Upper lobe of right lung (tissue), 1 donor: ENCODE results near the gene NTM. TPM values are rescaled to one million over a fixed set of nuclear protein-coding genes. Genes with fewer than 3 reads are reported as not detected.

Experiments
- ATAC-seq: fragments of 200-7000 bp; cut with Tn5 transposase; one replicate; pipeline ENCODE4 v1.9.1; 2020; ENCODE audit warnings: mild to moderate bottlenecking, moderate library complexity
- DNase-seq: peaks from one replicate; pipeline ENCODE4 v3.0.0-alpha.2; 2020
- H3K27ac ChIP-seq: fragments of 200-600 bp; one replicate; pipeline ENCODE4 v1.8.0; 2022
- H3K27me3 ChIP-seq: fragments of 200-600 bp; one replicate; pipeline ENCODE4 v1.8.0; 2022; ENCODE audit warnings: mild to moderate bottlenecking
- H3K36me3 ChIP-seq: fragments of 200-600 bp; one replicate; pipeline ENCODE4 v1.8.0; 2022
- H3K4me1 ChIP-seq: fragments of 200-600 bp; one replicate; pipeline ENCODE4 v1.8.0; 2022
- H3K4me3 ChIP-seq: fragments of 200-600 bp; one replicate; pipeline ENCODE4 v1.8.0; 2022; ENCODE audit warnings: mild to moderate bottlenecking
- H3K9me3 ChIP-seq: fragments of 200-600 bp; one replicate; pipeline ENCODE4 v1.8.0; 2022
- CTCF ChIP-seq: fragments of 200-600 bp; IDR thresholded peaks from one replicate; pipeline ENCODE4 v1.8.0; 2022; ENCODE audit warnings: antibody characterized with exemption
- intact Hi-C: fragments of 100-400 bp; cut with DNase I; formaldehyde crosslinking; loops from one replicate; pipeline ENCODE4 v1.11.0; 2022
- total RNA-seq: library from RNA; stranded (reverse); fragmentation: NEBNext Ultra II Directional; extraction: Animal tissue kit (Norgen Biotek cat#: 25700); gene quantifications from one replicate; pipeline ENCODE4 v1.2.1, GENCODE V29; 2021
- donor health status: DM: no; HTN: yes; CAD: no; lungs with severe emphysema.

The NTM gene
- total RNA-seq, 1 donor from 2014 or later: 3.7 TPM

- DNase-seq: no peak
- H3K36me3 ChIP-seq: no peaks in the 10 kb centered on the region
- H3K27me3 ChIP-seq: peaks cover 17% of the 10 kb centered on the region
- no peak for TF ChIP-seq CTCF
- H3K4me3 ChIP-seq: no peak overlapping the region
- peaks cover 5% of the 10 kb centered on the region for H3K4me1 ChIP-seq
- H3K9me3 ChIP-seq: no peaks in the 10 kb centered on the region
- ATAC-seq: no peak
- no peak overlapping the region for H3K27ac ChIP-seq
- intact Hi-C loops: no loop called here
These were observed 325.5 kb downstream of the NTM start for GRCh38 chr11:131695889-131696429.

DNA sequence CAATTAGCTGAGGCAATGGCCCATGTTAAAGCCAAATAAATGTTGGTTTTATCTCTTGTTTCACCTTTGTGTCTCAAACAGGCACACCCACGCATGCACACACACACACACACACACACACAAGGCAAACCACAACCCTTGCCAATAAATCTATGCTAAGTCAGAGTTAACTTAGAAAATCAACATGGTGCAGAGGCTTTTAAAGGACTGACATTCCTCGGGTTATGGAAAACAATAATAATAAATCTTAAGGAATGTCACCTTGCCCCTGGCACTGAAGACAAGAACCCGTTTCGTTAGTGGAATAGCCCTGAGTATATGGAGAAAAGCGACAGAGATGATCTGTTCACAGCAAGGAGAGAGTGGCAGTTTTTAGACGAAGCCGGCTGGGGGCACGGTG lies 326.3 kb downstream of the NTM start:
- Histone ChIP-seq H3K4me3 (no peak overlapping the region), H3K27me3 (peaks cover 17% of the 10 kb centered on the region), H3K9me3 (no peaks in the 10 kb centered on the region), H3K36me3 (no peaks in the 10 kb centered on the region), H3K27ac (no peak overlapping the region), H3K4me1 (peaks cover 5% of the 10 kb centered on the region)
- intact Hi-C loops: no loop called here
- TF ChIP-seq CTCF: no peak
- ATAC-seq: no peak
- no peak for DNase-seq

- intact Hi-C loops: no loop called here
- ATAC-seq (no peak), DNase-seq (no peak)
- Histone ChIP-seq H3K27ac (no peak overlapping the region), H3K27me3 (peaks cover 10% of the 10 kb centered on the region), H3K9me3 (no peaks in the 10 kb centered on the region), H3K4me1 (no peaks in the 10 kb centered on the region), H3K4me3 (no peak overlapping the region), H3K36me3 (no peaks in the 10 kb centered on the region)
- no peak for TF ChIP-seq CTCF
These were observed 332.9 kb downstream of the NTM start for GRCh38 chr11:131703311-131703710.

- no peak for TF ChIP-seq CTCF
- intact Hi-C loops: no loop called here
- no peak for DNase-seq
- H3K27me3 ChIP-seq: peaks cover 3% of the 10 kb centered on the region
- no peak for ATAC-seq
- H3K4me3 ChIP-seq: no peak overlapping the region
- no peaks in the 10 kb centered on the region for H3K36me3 ChIP-seq
- no peaks in the 10 kb centered on the region for H3K9me3 ChIP-seq
- no peak overlapping the region for H3K27ac ChIP-seq
- H3K4me1 ChIP-seq: no peaks in the 10 kb centered on the region
These were observed 334.3 kb downstream of the NTM start for GRCh38 chr11:131704682-131705081.

DNA sequence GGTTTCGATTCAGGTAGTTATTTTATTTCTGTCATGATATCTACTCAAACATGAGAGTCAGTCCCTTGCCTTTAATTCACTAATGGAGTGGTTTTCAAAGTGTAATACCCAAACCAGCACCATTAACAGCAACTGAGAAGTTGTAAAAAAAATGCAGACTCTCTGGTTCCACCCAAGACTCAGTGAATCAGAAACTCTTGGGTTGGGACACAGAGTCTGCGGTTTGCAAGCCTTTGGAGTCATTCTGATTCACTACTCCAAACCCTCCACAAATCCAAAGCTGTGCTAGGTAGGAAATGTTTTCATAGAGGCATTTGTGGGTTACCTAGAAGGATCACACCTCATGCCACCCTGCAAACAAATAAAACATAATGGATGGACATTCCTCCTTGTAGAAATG lies 340.1 kb downstream of the NTM start:
- no peaks in the 10 kb centered on the region for H3K27me3 ChIP-seq
- intact Hi-C loops: no loop called here
- no peaks in the 10 kb centered on the region for H3K9me3 ChIP-seq
- H3K4me1 ChIP-seq: no peaks in the 10 kb centered on the region
- no peak for TF ChIP-seq CTCF
- no peak for ATAC-seq
- no peak overlapping the region for H3K27ac ChIP-seq
- no peaks in the 10 kb centered on the region for H3K36me3 ChIP-seq
- H3K4me3 ChIP-seq: no peak overlapping the region
- DNase-seq: no peak

- no peaks in the 10 kb centered on the region for H3K9me3 ChIP-seq
- H3K27ac ChIP-seq: no peak overlapping the region
- no peaks in the 10 kb centered on the region for H3K27me3 ChIP-seq
- no peak for ATAC-seq
- no peak for TF ChIP-seq CTCF
- no peak for DNase-seq
- no peaks in the 10 kb centered on the region for H3K4me1 ChIP-seq
- H3K36me3 ChIP-seq: no peaks in the 10 kb centered on the region
- intact Hi-C loops: no loop called here
- H3K4me3 ChIP-seq: no peak overlapping the region
These were observed 342.5 kb downstream of the NTM start for GRCh38 chr11:131712897-131713296.
